GM18909 (cell line): ENCODE results near the gene AKAP13.
"Not testable (repeated sequence)": the region's sequence is repeated elsewhere in the genome, so short reads cannot be mapped to it uniquely, and the experiment has no call there.

Experiments
- ATAC-seq: cut with Tn5 transposase; IDR thresholded peaks from one replicate; pipeline ENCODE4 v1.9.1; 2021; ENCODE audit warnings: mild to moderate bottlenecking; ENCODE audit not compliant: unreplicated experiment, poor library complexity

AKAP13 gene

GRCh38 chr15:85509973-85510372 lies 129.6 kb downstream of the AKAP13 start:
- ATAC-seq = no peak

- no peak for ATAC-seq
Observed at GRCh38 chr15:85514413-85514812, 134.0 kb downstream of the AKAP13 start.

GRCh38 chr15:85515212-85515611 lies 134.8 kb downstream of the AKAP13 start:
- no peak for ATAC-seq

GRCh38 chr15:85517086-85517485 lies 136.7 kb downstream of the AKAP13 start:
- no peak for ATAC-seq

DNA sequence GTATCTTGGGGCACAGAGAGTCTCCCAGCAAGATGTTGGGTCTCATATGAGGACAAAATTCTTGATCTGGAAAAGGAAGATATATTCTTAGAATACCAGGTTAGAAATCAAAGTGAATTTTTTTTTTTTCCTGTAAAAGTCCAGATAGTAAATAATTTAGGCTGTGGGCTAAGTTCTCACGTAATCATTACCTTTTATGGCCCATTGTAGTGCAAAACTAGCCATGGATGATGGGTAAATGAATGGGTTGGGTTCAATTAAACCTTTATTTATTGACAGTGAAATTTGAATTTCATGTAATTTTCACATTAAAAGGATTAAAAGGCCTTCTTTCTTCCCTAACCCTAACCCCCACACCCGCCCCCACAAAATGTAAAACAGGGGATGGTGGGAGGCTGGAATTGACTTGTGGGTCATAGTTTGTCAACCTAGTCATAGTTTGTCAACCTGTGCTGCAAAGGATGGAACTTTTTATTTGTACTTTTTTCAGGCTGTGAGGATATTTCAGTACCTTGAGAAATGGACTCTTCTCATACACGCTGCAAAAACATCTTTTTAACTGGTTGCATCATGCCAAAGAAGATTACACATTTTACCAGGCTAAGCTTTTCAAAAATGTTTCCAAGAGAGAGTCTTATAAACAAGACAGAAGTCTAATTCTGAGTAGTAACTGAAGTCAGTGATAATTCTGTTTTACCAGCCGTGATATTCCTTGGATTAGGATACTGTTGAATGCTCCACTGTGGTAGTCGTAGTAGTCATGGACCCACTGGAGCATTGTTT lies 138.8 kb downstream of the AKAP13 start:
- no peak for ATAC-seq

DNA sequence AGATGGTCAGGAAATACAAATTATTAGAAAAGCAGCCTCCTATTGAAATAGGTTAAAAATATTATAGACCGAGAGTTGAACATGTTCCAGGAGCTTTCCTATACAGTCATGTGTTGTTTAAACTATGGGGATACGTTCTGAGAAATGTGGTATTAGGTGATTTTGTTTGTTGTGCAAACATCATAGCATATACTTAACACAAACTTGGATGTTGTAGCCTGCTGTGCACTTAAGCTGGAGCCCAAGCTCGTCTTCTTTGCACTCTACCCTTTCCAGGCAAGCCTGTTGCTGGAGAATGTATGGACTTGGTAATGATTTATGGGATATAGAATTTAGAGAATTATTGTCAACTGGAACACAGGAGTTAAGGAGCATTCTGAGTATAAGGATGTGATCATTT lies 140.2 kb downstream of the AKAP13 start:
- ATAC-seq = no peak

DNA sequence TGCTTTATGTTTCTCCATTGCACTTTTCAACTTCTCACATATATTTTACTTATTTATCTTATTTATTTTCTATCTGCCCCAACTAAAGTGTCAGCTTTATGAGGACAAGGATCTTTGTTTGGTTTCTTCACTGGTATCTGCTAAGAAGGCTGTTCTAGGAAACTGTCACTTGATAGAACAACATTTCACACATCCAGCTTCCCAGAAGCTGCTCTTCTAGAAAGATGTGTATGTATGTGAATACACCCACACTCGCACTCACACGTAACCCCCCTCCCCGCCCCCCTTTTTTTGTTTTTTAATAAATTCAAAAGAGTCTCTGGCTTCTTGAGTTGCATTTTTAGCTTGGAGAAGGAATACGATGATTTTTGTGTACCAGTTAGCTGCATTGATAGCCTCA lies 143.1 kb downstream of the AKAP13 start:
- ATAC-seq = no peak

DNA sequence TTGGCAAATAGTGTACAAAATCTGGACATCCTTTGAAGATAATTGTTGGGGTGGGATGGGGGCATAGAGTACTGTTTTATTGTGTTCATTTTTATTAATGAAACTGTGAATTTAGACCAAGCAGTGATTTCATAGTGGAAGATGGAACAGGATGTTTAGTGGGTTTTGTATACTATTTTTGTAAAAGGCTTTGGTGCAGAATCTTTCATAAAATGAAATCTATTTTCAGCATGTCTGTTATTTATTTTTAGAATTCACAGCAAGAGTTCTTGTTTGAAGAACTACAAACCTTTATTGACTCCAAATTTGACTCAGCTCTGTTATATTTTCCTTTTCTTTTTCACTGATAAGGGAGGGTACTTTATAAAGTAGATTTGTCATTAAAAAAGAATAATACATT lies 145.4 kb downstream of the AKAP13 start:
- no peak for ATAC-seq

GRCh38 chr15:85527895-85528294 lies 147.5 kb downstream of the AKAP13 start:
- no peak for ATAC-seq

GRCh38 chr15:85530079-85530478 lies 149.7 kb downstream of the AKAP13 start:
- no peak for ATAC-seq

DNA sequence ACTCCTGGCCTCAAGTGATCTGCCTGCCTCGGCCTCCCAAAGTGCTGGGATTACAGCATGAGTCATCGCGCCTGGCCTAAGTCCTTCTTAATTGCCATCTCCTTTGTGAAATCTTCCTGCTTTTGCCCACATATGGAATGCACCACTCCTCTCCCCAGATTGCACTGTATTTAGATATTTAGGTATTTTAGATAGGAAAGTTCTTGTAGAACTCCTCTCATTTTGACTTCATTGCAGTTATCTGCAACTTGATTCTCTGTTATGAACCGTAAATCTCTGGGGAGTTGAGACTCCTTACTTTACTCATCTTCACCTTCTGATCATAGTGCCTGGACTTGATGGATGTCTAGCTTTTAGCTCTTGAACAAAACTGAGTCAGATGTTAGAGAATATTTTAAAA lies 150.7 kb downstream of the AKAP13 start:
- ATAC-seq = no peak

- ATAC-seq = no peak
Observed at GRCh38 chr15:85532689-85533088, 152.3 kb downstream of the AKAP13 start.

GRCh38 chr15:85534031-85534430 lies 153.6 kb downstream of the AKAP13 start:
- ATAC-seq = peak; percentile 92

- ATAC-seq = not testable (repeated sequence)
Observed at GRCh38 chr15:85535533-85536330, 155.3 kb downstream of the AKAP13 start.

GRCh38 chr15:85536341-85536740 lies 155.9 kb downstream of the AKAP13 start:
- no peak for ATAC-seq

- no peak for ATAC-seq
Observed at GRCh38 chr15:85539491-85539890, 159.1 kb downstream of the AKAP13 start.

- ATAC-seq = no peak
Observed at GRCh38 chr15:85540085-85540797, 159.8 kb downstream of the AKAP13 start.

- ATAC-seq = peak; percentile 55
Observed at GRCh38 chr15:85541744-85542143, 161.3 kb downstream of the AKAP13 start.

- no peak for ATAC-seq
Observed at GRCh38 chr15:85542488-85542887, 162.1 kb downstream of the AKAP13 start.

DNA sequence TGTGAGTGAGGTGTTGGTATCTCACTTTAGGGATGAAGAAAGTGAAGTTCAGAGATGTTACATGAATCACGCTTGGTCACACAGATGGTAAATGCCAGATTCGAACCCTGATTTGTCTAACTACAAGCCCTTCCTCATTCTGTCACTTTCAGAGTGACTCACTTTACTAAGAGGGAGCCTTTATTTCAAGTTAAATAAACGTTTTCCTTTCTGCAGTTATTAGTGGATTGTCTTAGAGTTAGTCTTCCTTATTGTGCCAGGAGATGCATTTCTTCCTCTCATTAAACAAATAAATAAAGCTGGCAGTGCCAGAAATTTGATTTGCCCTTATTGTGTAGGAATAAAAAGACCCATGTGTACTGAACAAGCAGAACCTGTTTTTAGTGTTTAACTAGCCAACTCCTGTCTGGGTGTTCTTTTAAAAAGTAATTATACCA lies 162.5 kb downstream of the AKAP13 start:
- ATAC-seq = no peak

DNA sequence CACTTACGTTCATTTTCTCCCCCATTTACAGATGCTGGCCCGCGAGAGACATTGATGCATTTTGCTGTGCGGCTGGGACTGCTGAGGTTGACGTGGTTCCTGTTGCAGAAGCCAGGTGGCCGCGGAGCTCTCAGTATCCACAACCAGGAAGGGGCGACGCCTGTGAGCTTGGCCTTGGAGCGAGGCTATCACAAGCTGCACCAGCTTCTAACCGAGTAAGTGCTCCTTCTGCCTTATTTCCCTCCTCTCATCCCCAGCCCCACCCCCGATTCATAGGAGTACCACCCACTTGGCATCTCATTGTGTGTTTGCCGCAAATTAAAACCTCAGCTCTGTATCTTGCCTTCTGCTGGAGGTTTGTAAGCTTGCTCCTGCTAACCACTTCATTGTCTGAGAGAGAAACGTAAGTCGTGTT lies 163.3 kb downstream of the AKAP13 start:
- no peak for ATAC-seq
